ENCODE data around the gene UROC1.

UROC1 gene

DNA sequence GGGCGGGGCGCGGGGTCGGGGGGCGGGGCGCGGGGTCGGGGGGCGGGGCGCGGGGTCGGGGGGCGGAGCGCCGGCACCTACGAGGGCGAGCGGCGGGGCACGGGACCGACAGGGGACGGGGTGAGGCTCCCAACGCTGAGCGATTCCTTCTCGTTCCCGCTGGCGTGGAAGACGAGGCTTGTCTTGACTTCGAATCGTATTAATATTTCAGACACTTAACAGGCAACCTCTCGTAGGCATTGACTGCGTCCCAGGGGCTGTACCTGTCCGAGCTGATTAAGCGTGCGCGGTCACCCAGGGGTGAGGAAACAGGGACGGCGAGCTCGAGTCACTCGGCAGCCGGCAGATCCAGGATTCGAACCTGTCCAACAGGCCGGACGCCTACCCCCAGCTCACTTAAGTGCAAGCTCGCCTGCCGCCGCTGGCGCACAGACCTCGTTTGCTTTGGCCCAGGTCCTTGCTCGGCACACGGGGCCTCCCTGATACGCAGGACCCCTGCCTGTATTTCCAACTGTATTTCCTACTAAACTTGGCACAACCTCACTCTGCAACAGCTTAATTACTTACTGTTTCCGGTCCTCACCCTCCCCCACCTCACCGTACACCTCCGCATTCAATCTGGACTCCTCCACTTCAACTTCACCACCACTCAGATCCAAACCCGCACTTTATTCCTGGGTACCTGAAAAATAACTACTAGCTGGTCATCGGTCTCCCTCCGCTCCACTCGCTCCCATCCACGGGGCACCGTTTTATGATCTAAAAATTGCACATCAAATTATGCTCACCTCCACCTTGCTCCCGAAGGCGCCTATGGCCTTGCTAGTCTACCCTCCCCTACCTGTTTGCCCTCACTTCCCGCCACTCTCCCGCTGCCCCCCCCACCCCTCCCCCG, 41.2 kb downstream of the UROC1 start:
- FAIRE-seq, result no peak

DNA sequence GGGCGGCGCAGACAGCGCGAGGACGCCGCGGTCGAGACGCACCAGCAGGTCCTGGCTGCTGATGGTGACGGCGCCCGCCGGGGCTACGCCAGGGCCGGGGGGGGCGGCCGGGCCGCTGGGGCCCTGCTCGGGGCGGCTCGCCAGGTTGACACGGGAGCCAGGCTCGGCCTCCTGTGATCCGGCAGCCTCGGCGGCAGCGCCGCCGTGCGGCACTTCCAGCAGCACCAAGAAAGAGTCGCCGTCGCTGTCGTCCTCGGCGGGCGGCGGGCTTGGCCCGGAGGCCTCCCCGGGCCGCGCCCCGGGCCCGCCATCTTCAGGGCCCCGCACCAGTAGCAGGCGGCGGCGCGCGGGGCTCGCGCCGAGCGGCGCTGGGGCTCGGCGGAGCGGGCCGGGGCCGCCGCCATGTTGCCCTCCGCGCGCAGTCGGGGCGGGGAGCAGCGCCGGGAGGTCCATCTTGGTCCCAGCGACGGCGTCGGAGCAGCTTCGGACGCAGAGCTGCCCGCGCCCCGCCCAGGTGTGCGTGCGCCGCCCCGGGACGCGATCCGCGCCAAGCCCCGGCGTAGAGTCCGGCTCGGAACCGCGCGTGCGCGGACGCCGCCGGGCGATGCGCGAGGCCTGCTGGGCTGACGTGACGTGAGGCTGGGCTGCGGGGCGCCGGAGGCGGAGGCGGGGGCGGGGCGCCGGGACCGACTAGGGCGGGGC, 42.0 kb downstream of the UROC1 start, which contains the start of gene ZXDC:
Gene ZXDC, minus strand, starts transcription at position 479 of the 702 bp plus-strand sequence. Its CDS starts 26 bp downstream, at position 453.
- FAIRE-seq, result no peak

DNA sequence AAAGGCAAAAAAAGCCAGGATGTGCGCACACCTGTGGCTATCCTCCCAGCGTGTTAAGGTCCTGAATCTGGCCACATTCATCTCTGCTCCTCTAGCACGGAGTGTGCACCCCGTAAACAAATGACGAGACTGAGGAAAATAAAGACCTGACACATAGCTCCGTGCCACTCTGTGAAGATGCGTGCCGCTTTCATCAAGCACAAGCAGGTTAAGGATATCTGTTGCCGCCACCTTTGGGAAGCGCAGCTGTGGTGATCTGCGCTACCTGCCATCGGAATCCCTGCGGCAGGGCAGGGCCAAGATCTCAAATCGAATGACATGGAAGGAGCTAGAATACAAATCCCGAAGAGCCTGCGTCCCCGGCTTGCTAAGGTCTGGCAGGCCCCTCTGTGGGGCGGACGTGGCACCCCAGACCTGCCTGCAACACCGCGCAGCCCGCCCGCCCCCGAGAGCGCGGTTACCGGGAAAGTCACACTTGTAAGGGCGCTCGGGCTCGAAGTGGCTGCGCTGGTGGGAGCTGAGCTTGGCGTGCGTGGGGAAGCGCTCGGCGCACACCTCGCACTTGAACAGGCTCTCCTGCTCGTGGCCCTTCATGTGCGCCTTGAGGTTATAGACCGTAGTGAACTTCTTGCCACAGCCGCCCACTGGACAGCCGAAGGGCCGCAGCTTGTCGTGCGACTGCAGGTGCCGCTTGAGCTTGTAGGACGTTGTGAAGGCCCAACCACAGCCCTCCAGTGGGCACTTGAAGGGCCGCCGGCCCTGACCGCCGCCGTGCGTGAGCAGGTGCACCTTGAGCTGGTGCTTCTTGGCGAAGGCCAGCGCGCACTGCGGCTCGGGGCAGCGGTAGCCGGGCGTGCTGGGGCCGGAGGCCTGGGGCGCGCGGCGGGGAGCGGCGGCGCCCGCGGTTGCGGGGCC, 42.8 kb downstream of the UROC1 start:
- FAIRE-seq, result no peak

DNA sequence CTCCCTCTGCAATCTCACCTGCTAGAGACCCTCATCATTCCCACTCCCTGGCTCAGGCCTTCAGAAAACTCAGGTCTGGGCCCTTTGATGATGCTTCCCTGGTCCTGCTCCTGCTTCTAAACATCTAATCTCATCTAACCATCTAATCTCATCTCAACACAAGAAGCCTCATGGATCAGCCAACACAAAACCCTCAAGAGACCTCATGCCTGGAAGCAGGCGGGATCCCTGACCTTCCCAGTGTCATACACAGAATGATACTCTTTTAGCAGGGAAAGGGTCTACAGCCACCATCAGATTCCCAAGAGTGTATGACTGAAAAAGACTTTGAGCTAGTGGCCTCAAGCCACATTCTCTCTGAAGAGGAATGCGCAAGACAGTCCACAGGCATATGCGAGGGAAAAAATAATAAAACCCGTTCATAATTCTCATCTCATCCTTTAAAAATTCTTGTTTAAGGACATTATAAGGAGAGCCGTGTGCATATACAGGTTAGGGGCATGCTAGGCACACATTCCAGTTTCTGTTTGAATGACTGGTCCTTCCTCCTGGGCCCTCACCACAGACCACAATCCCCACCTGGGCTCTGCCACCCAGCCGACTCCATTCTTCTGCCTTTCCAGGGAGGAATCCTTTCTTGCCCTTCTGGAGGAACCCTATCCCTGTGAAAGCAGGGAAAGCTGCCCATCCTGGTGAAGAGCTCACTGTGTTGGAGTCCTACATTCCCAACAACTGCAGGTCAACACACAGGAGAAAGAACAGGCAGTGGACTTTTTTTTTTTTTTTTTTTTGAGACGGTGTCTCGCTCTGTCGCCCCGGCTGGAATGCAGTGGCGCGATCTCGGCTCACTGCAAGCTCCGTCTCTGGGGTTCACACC, 44.0 kb downstream of the UROC1 start:
- FAIRE-seq, result no peak

DNA sequence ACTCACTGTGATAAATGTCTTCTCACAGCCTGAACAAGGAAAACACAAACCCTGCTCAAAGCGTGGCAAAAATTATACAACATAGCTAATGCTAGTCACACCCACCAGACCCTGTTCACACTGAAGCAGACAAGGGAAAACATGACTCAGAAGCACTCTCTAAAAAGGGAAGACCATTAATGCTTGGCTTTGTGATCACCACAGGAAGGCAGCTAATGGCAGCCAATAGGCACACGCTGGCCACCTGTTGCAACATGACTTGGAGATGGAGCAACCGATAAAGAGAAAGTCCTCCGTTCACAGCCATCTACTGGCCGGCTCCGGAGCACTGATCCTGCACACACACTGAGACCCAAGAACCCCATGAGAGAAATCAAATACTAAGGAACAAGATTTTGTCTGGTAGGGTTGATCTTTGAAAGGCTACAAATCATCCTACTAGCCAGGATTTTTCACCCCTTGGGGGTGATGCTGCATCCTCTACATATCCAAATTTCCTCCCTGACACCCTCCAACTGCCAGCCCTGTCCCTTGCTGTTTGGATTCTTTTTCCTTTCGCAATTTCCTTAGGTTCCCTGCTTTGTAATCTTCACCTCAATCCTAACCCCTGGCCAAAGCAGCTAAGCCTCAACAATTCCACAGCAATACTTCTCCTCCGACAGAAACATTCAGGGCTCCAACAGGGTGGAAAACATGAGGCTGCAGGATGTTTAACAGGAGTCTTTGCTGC, 45.1 kb downstream of the UROC1 start:
- FAIRE-seq, result no peak

DNA sequence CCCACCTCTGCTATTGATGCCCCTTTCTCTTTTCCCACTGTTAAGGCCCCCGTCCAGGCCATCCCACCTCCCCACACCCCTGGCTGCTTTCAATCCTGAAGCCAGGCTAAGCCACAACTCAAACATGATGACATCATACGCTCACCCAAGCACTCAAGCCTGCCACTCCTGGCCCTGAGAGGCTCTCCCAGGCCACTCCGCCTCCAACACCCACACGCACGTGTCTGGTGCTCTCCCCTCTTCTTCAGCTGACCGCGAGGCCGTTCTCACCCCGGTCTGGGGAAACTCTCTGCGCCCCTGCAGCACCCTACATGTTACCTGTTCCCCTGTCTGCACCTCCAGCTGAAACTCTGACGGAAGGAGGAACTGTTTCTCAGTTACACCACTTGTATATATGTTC, 48.1 kb downstream of the UROC1 start:
- FAIRE-seq, result no peak

DNA sequence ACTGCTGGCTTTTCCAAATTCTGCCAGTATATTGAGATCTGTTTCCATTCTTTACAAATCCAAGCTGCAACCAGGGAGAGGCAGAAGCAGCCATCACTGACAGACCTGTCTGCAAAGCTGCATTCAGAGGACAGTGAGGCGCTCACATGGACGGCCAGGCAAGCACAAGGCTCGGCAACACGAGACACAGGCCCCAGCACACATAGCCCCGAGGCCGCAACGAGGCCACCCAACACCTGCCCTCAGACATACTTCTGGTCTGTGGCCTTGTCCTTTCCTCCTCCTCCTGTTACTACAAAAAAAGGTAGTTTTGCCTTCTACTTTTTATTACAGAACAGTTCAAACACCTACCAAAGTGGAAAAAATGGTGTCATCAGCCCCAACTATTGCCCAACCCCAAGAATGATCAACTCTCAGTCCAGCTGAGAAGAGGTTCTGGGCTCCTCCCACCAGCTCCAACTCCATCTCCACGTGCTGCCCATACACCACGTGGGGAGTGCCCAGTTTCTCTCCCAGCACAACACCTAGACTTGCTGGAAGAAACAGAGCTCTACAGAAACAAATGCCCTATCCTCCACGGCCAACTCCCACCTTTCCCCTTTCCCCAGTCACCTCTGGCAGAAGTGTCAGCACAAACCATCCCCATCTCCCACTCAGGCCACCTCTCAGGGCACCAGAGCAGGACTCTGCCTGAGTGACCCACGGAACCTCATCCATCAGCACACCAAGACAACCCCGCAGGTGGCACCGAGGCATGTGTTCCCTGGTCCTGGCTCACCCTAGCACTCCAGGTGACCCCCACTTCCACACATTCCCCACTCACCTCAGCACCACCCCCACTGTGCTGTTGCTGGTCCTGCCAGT, 49.3 kb downstream of the UROC1 start:
- FAIRE-seq, result no peak

DNA sequence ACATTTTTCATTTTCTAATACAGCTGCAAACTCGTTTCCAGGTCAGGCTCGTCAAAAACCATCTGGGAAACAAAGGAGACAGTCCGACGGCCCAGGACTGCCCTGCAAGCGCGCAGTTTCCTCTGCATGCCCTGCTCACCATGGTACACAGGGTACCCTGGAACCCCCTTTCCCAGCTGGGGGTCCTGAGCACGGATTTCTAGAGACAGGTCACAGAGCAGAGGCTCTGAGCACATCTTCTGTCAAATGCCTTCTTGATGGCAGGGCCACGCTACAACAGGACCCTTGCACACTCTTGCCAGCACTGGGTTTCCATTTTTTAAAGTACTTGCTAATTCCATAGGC, 50.0 kb downstream of the UROC1 start:
- FAIRE-seq, result no peak

DNA sequence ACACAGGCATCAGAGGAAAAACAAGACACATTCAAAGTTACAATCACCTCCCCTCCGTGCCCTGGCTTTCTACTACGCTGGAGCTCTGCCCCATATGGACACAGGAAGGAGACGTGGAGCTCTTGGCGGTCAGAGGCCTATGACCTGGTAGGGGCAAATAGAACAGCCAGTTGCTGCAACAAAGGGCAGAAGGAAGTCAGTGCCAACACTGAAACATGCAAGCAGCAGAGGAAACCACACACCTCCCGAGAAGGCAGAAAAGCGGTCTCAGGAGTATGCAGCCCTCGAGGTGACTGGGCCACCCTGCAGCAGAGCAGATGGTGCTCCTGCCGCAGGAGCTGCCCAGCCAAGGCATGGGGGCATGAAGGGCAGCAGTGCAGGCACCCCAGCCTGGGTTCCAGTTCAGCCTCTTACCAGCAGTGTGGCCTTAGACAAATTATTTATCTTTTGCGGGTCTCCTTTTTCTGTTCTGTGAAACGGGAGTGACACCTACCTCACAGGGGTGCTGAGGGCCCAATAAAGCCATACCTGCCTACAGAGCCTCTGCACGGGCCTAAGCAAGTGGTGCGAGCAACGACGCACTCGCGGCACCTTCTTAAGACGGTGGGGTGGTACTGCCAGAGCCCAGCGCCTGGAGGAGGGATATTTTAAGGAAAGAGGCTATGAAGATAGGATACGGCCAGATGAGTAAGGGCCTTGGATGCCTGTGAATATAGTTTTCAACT, 50.5 kb downstream of the UROC1 start:
- FAIRE-seq, result no peak

DNA sequence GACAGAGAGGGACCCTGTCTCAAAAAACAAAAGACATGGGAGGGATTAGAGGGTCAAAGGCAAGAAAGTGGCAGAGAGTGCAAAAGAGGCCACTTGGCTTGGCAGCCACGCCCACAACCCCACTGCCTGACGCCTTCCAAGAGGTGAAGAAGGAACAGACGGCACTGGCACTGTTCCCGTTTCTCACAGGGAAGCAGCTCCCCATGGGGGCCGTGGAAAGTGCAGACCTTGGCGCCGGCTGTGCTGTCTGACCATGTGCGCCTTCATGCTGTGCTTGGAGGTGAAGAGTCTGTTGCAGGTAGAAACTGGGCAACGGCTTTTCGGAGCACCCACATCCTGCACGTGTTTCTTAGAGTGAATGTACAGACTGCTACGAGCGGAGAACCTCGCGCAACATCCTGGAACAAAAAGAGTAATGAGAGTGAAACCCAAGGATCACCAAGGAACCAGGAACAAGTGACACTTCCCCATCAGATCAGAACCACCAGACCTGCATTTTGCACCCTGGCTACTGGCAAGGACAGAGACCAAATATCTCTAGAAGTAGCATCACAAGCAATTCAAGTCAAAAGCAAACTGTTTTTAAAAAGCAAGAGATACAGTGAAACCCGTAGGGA, 51.5 kb downstream of the UROC1 start:
- no peak for FAIRE-seq

DNA sequence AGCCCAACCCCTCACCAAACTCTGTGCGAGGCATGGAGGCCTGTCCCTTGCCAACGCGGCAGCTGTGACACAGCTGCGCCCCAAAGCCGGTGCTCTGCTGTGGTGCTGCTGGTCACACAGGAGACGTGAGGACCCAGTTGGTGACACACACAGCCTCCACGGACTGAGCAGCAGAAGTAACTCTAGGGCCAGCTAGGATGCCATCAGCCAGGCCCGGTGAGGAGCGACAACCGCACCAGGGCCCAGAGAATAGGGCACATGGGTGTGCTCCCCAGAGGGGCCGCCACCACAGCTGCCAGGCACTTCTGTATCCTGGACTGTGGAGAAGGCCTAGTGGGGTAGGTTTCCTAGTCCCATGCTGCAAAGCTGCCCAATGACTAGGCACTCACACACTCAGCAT, 52.6 kb downstream of the UROC1 start:
- FAIRE-seq, result no peak

DNA sequence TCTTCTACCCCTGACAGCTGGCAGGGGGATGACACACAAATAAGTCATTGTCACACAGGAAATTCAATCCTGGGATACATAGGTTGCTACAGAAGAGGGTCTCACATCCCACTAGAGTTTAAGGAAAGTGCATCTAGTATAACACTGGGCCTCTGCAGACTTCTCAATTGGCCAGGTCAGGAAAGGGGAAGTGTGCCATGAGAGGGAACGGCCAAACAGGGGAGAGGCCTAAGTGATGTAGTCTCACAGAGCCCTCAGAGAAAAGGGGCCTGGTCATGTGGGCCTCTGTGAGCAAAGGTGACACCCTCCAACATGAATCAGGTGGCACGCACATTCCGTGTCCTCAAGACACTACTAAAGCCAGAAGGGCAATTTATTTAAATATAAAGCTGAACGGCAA, 53.1 kb downstream of the UROC1 start:
- no peak for FAIRE-seq

DNA sequence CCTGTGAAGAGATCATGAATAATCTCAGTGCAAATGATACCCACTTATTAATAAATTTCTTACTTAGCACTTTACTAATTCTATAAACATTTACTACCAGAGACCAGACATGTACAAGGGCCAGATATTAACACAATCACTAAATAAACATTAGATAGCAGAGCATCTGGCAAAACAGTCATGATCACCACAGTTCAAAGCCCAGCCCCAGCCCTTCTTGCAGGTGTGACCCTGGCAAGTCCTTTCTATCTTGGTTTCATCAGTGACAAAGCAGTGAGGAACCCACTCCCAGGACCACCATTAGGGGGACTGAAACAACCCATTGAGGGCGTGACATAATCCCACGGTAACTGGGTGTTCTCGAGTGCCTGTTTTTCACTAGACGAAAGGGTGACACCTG, 53.5 kb downstream of the UROC1 start:
- FAIRE-seq, result no peak

DNA sequence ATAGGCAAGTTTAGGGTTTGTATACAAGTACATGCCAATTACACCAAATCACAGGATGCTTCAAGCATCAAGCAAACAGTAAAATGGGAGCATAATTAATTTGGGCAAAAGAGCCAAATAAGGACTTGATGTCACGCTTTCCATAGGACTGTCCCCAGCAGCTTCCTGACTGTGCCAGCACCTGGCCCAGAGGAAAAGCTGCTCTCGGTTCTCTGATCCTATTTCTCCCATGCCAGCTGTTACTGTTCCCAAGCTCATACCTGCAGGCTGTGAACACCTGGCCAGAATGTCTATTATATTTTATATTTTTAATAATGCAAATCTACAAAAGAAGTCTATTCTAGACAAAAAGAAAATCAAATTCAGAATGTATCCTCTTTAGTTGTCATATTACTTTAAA, 54.1 kb downstream of the UROC1 start:
- FAIRE-seq, result no peak

DNA sequence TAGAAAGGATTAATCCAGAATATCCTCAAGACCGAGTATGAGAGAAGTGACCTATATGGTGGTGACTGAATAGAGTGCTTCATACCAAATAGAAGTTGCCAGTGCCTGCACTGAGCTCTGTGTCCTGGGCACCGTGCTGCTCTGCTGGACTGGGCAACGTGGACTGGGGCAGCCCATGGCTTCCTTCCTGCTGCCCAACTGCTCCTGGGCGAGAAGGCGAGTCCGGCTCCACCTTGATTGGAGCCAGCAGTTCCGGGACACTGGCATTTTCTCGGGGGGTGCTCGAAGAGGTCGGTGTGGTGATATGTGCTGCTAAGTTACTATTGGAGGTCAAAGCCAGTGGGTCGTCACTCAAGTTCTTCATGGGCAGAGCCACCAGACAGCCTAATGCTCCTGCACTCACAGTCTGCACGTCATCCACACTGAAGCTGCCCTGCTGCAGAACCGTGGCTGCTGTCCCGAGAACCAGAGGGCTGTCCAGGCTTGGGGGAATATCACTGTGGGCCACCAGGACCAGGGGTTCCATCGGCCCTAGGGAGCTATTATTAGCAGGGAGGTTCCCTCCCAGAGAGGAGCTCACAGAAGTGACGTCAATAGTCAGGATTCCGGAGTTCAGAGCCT, 56.0 kb downstream of the UROC1 start:
- FAIRE-seq, result no peak

DNA sequence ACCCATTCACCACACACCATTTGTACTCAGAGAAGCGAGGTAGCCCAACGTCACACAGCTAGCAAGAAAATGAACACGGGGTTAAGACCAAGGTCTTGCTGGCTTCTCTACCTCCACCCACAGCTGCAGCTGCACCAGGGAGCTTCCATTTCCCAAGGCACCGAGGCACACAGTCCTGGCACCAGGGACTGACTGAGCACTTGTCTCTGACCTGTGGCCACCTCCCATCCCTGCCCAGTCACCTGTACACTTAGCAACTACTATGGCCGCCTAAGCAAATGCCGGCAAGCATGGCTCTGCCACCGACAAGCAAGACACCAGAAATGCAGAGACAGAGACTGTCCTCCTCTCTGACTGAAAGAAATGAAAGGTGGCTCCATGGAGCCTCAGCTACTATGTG, 57.2 kb downstream of the UROC1 start:
- no peak for FAIRE-seq

DNA sequence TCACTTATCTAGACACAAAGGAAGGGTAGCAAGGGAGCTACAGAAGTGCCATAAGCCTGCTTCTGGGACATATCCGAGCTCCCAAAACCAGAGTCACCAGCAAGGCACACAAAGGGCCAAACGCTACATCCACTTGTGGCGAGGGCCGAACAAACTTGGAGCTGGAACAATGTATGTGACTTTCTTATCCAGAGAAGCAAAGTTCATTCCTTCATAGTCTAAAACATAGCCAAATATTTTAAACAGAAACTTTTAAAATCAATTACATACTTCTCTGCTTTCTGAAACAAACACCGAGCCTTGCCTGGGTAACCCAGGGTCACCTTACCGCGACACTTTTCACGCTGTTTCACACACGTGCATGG, 57.8 kb downstream of the UROC1 start:
- FAIRE-seq, result no peak

DNA sequence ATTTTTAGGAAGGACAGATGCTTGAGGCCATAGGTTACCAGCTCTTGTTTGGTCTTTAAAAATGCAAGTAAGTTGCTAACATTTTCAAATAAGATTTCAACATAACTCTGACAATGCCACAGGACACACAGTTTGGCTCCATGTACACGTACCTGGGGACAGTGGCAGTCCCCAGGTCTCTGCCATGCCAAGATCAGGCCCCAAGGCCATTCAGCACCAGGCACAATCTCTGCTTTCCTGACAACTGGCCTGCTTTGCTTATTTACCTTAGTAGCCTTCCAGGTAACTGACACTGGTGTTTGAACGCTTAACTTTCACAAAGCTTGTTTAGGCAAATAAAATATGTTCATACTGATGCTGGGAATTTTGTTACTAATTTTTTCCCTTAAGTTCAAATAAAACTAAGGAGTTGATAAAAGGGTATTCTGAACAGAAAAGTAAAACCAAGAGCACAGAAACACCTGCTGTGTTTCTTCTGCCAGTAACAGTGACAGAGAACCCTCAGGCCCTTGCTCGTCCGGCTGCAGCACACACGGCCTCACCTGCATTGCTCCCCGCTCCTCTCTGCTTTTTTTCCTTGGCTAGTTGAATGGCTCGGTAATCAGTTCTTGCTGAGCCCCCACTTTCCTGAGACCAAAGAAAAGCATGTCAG, 58.3 kb downstream of the UROC1 start:
- FAIRE-seq, result no peak

Data from TTC549 (cell line).